HG03469 (cell line): ENCODE results near the gene DIAPH3.
A peak's percentile ranks its signal among the peaks of the same experiment; 100 is the strongest.

Experiments used
- ATAC-seq: cut with Tn5 transposase; IDR thresholded peaks from one replicate; pipeline ENCODE4 v1.9.1; 2021; ENCODE audit warnings: mild to moderate bottlenecking, moderate library complexity, moderate number of reproducible peaks; ENCODE audit not compliant: unreplicated experiment

The DIAPH3 gene

DNA sequence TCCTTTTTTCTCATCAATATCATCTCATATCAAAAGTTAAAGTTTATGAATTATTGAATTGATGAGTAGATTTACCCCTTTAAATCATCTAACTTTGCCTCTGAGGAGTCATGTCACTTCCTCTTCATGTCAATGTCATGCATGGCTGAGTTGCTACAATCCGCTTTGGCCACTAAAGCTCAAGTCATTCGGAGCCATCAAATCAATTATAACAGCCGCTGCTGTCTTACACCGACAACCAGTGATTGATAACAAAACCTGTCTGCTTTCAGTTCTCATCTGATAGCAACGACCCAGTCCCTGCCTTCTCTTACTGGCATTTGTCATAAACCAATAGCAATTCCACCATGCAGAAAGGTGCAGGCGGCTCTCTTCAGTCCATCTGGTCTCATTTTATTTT, 429.3 kb downstream of the DIAPH3 start:
- peak; percentile 100 for ATAC-seq

DNA sequence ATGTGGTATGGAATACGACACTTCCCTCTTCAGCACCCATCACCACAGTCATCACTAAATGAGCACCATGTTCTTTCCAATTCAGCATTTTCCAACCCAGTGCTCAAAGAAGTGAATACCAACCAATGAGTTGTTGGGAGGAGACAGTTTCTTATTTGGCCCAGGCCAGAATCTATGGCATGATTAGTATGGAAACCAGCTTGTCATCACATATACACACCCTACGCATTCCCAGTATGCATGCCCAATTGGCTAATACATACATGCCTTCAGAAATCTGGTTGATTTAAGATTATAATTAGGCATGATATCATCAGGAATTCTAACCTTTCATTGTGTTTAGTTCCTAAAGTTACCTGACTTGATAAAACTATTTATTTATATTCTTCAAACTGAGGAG, 430.0 kb downstream of the DIAPH3 start:
- ATAC-seq, result no peak

- ATAC-seq, result no peak
Observed at GRCh38 chr13:59730026-59730425, 433.7 kb downstream of the DIAPH3 start.

DNA sequence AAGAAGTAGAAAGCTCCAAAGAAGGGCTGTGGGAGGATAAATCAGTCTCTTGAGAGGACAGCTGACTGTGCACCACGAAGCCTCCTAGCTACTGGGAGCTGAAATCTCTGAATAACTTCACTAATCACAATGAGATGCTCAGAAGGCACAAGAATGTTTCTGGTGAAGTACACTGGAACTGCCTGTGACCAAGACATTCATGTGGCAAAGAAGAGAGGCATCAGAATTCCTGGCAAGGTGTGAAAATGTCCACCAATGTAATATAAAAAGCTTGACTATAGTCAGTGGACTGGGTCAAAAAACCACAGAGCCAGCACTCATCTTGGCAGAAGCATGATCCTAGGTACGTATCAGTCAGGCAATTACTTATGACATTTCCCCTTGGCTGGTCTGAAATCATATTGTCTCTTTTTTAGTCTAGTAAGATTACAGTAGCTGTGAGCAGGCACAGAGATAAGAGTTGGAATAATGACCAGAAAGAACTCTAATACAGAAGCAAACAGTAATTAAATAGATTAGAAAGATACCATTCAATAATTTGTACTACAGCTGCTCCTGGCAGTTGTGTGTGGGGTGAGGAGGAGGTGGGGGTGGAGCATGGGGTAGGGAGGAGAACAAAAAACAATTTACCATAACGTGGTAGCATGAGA, 434.7 kb downstream of the DIAPH3 start:
- no peak for ATAC-seq

GRCh38 chr13:59721926-59722910, 441.5 kb downstream of the DIAPH3 start:
- no peak for ATAC-seq

GRCh38 chr13:59715611-59716010, 448.1 kb downstream of the DIAPH3 start:
- ATAC-seq, result no peak

GRCh38 chr13:59710996-59711701, 452.6 kb downstream of the DIAPH3 start:
- no peak for ATAC-seq

- no peak for ATAC-seq
Observed at GRCh38 chr13:59710416-59710815, 453.3 kb downstream of the DIAPH3 start.

DNA sequence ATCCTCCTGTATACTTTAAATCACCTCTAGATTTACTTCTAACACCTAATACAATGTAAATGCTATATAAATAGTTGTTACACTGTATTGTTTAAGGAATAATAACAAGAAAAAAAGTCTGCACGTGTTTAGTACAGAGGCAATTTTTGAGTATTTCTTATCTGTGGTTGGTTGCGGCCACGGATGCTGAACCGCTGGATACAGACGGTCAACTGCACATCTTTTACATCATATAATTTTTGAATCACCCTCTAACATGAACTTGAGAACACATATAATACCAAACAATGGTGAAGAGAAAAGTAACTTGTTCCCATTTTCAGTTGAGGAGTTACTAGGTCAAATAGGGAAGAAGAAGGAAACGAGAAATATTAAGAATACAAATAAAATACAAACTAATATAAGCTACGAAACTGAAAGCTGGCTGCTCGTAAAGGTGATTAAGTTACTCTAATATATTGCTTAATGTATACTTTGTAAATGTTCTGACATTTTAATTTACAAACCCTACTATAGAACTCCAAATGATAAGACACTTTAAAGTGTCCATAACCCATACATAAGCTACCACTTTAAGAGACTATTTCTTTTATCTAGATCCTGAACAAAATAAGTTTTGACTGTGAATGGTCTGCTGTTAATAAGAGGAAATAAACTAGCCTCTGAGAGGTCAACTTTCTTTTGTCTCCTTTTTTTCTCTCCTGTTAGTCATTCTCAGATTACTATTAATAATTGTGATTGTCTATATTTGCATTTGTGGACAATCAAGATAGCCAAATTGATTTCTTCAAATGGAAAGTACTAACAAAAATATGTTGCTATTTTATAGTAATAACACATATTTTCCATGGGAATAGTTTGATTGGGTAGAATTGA, 457.4 kb downstream of the DIAPH3 start:
- peak; percentile 58 for ATAC-seq

GRCh38 chr13:59702269-59702668, 461.5 kb downstream of the DIAPH3 start:
- ATAC-seq, result no peak

DNA sequence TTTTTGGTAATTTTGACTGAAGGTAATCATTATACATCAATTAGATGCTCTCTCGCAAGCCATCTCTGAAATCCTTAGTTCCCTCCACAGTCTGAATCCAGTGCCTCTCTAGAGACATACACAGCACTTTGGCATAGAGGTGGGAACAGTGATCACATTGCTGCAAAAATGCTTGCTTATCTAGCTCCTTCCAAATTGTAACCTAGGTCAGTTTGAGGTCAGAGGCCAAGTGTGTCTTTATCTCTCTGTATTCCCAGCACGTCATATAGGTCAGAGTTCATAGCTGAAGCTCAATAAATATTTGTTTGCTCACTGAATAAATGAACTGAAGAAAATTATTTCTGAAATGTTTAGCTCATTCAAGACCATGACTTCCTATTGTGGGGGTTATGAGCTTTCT, 462.5 kb downstream of the DIAPH3 start:
- ATAC-seq, result no peak

DNA sequence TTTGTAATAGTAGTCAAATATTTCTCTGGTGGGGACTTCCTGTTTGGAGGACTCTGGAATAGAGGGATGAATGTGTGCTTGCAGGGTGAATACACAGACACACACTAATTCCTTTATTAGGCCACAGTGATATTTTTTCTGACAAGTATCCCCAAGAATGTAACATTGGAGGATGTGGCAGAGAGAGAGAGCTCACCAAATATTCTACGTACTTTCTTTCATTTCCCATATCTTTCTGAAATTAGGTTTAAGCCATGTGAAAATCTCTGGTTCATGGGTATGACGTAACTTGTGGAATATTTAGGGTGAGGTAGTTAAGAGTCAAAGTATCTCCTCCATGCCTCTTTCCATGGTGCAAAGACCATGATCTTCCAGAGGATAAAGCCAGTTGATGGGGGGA, 463.4 kb downstream of the DIAPH3 start:
- no peak for ATAC-seq

DNA sequence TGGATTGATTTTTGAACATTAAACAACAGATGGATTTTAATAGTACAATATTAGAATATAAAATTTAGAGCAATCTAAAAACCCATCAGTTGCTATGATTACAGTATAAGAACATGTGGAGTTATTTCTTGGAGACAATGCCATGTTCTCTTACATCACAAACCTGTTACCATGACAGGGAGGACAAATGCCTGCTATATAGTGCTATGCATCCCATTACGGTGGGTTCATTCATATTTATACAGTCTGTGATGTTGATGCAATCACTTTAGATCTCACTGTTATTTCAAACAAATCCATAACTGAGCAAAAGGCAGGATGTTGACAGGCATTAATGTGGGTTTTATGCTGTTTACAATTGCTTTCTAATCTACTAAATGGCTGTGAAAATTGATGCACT, 467.5 kb downstream of the DIAPH3 start:
- no peak for ATAC-seq

- ATAC-seq, result no peak
Observed at GRCh38 chr13:59691501-59692066, 472.1 kb downstream of the DIAPH3 start.

- ATAC-seq, result peak; percentile 65
Observed at GRCh38 chr13:59690857-59691500, 472.7 kb downstream of the DIAPH3 start.

DNA sequence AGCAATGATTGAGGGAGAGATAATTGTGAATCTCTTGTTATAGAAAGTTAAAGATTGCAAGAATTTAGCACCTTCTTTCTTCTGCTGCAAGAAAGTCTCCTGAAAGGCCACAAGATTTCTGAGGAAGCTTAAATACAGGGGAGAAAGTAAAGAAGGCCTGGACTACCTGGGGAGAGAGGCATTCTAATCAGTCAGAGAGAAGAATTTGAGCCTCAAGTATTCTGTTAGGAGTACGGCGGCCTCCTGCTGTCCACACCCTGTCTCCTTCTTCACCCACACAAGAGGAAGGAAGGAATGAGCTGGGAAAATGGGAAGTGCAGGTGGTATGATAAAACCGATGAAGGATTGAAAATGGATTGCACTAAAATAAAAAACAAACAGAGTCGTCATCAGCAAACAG, 474.7 kb downstream of the DIAPH3 start:
- no peak for ATAC-seq

GRCh38 chr13:59686798-59687394, 476.8 kb downstream of the DIAPH3 start:
- no peak for ATAC-seq

- ATAC-seq, result no peak
Observed at GRCh38 chr13:59684105-59684504, 479.6 kb downstream of the DIAPH3 start.

DNA sequence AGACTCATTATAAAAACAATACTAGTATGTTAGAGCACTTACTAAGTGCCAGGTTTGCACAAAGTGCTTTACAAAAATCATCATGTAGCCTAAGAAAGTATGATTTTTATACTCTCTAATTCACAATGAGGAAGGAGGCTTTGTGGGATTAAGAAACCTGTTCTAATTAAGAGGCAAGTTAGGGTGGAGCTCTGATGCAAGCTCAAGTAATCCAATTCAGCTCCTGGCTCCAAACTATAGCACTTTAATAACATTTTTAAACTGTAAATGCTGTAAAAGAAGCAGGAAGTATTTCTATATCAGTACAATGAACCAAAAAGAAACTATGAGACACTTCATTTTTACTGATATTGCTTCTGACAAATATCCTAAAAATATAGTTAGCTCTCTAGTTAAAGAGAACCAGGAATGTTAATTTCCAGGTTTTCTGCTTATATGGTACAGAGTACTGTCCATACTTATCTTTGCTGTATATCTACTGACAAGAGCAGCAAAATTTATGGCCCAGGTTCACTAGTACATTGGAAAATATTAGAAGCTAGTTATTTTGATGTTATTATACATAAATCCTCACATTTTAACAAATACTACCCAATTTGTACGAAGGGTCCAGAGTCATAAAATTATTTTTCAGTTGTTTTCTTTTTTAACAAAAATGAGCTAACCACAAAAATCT, 482.0 kb downstream of the DIAPH3 start:
- no peak for ATAC-seq
